Erythroblast (primary cell): Measurements from ENCODE around the gene ACSL1.
"Not testable (repeated sequence)": the region's sequence is repeated elsewhere in the genome, so short reads cannot be mapped to it uniquely, and the experiment has no call there.

Experiments used
- DNase-seq, 2 experiments: peaks; one replicate each; lab custom pipeline; 2025; lab: John Stamatoyannopoulos, UW
- GATA1 ChIP-seq: IDR thresholded peaks from 2 replicates; pipeline ENCODE4 v1.6.1; 2011; ENCODE audit warnings: low read depth, mild to moderate bottlenecking, control low read depth, low read length, moderate library complexity
- POLR2A ChIP-seq: IDR thresholded peaks from 2 replicates; pipeline ENCODE4 v1.6.1; 2011; ENCODE audit warnings: mild to moderate bottlenecking, low read length

The ACSL1 gene

DNA sequence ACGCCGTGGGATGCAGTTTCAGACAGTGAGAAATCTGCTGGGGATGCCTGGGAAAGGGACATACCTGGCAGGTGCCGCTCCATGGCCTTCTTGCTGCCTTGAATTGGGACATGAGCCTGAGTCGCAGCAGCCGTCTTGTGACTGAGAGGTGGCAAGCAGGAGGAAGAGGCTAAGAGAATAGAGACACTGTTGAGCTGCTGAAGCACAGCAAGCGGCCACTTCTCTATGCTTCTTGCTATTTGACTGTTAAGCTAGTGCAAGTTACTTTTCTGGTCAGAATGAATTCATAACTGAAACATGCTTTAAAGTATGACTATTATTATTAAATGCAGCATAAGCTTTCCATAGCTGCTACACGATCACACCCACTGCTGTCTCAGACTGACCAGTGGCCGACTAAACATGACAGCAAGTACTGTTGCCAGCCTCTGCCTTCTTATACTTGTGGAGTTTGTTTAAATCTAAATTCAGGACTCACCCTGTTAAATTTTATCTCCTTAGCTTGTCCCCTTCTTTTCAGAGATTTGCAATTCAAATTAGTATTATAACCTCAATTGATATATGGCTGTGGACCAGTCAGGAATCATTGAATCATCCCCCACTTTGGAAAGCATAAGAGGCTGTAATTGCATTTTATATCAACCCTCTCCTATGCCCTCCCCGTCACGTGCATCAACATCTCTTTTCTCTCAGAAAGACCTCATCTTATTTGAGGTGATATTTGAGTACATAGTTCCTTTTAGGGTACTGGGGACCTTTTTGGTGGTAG, 24.8 kb upstream of the ACSL1 start:
- TF ChIP-seq GATA1 (no peak), POLR2A (no peak)
- DNase-seq, result no peak

DNA sequence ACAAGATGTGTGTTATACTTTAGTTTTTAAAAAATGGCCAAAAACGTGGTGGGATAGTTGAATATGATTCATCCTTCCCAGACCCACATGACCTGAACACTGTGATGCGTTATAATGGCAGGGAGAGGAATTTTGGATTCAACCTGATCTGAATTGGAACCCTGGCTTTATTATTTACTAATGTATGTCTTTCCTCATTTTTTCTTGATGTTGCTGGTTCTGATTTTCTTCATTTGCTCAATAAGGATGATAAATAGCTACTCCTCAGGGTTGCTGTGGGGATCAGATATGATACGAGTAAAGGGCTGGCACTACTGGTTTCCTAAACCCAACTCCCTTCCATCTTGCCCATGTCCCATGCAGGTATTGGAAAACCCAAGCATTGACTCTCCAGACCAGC, 24.2 kb upstream of the ACSL1 start:
- no peak for DNase-seq
- TF ChIP-seq GATA1 (no peak), POLR2A (no peak)

DNA sequence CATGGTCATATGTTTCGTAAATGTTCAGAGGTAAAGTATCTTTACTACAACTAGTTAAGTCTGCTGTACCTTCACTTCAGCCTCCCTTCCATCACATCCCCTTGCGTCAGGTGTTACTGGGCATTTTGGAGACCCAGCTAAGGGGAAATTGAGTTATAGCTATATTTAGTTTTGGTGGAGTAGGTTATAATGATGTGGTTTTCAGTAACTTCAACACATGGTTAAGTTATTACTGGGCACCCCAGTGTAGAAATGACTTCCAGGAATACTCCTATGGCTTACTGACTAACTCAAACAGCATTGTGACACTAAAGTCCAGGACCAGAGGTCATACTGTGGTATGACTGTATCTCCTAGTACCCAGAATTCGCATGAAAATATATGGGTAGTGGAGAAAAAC, 23.4 kb upstream of the ACSL1 start:
- DNase-seq, result no peak
- no peak for TF ChIP-seq GATA1
- TF ChIP-seq POLR2A, result no peak

DNA sequence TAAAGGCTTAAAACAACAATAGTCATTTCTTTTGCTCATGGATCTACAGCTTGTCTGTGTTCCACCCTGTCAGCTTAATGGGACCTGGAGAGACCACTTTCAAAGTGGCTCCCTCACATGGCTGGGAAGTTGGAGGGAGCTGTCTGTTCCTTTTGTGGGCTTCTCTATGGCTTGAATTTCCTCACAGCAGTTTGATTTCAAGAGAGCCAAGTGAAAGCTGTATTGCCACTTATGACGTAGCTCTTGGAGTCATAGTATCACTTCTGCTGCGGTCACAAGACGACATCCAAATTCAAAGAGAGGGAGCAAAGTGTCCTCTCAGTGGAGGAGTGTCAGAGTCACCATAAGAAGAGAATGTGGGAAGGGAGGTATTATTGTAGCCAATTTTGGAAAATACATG, 22.7 kb upstream of the ACSL1 start:
- TF ChIP-seq GATA1 (no peak), POLR2A (no peak)
- DNase-seq, result no peak

DNA sequence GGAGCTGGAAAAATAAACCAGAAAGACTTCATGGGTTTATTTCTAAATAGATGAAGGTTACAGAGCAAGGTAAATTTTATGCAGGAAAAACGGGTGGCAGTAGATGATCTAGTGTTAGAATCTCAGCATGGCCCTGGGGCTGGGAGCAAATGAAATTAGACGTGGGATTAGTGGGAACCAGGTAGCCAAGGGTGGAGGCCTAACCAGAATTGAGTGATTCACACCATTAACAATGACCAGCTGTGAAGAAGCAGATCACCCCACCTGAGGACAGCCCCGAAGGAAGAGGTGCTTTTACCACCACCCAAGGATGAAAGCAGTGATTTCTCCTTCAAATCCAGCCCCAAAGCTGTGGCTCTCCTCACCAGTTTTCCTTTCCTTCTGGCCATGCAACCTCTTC, 20.8 kb upstream of the ACSL1 start:
- no peak for TF ChIP-seq POLR2A
- TF ChIP-seq GATA1, result no peak
- DNase-seq, result no peak

DNA sequence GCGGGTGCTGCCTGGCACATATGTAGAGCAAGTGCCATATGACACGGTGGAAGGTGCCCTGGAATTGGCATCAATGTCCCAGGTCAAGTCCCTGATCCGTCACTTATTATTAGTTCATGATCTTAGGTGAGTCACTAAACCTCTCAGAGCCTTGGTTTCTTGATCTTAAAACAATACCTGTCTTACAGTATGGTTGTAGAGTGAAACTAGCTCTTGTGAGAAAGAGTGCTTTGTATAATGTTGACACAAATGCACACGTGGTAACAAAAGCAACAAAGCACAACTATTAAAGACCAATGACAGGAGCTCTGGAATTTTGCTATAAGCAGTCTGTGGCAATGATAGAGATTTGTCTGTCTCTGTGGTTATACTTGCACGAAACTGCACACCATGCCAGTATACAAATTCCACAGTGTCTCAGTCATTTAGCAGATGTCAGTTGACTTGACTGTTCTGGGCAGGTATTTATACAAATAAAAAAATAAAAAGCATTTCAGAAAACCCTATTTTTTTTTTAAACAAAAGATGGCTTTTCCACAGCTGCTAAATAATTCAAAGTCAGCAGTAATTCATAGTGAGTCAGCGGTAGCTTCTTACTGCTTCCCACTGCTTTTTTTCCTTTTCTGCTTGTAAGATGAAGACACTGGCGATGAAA, 19.7 kb upstream of the ACSL1 start:
- no peak for DNase-seq

DNA sequence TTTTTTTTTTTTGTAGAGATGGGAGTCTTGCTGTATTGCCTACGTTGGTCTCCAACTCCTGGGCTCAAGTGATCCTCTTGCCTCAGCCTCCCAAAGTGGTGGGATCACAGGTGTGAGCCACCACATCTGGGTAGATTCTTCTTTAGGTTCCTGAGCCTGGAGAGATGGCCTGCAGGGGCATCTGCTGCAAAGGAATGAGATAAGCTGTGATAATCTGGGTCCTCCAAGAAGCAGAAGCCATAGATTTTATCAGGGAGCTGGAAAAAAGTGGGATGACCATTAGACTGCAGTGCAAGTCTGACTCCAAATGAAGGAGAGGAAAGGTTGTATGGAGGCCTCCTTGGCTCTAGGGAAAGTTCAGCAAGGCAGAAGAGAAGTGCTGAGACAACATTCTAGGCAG, 19.0 kb upstream of the ACSL1 start:
- DNase-seq, result no peak
- TF ChIP-seq GATA1, result no peak
- TF ChIP-seq POLR2A, result no peak

More for the DNA sequence above, 19.7 kb upstream of the ACSL1 start:
- TF ChIP-seq POLR2A, result no peak

DNA sequence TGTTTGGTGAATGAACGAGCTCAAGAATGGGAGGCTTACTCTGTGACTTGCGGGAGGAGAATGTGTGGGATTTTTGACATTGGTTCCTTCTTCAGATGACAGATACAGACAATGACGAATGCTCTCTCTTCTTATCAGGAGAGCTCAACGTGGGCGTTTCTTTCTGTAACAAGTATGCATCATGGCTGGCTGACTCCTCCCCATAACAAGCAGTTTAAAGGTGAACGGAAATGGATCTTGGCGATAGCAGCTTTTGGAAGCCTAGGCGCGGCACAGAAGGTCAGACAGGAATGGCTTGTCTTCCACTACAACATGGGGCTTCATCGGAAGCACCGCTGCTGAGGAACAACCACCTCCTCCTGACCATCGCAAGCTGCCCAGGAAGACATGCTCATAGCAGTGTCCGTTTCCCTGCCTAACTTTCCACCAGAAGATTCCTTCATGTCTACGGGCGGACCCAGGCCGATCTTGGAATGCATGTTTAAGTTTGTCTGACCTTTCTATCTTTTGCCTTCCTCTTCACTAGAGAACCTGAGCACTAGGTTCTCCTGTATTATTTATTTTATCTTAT, 18.3 kb upstream of the ACSL1 start:
- DNase-seq, result peak; percentile 70 to 72
- TF ChIP-seq GATA1 (no peak), POLR2A (peak; percentile 40)

DNA sequence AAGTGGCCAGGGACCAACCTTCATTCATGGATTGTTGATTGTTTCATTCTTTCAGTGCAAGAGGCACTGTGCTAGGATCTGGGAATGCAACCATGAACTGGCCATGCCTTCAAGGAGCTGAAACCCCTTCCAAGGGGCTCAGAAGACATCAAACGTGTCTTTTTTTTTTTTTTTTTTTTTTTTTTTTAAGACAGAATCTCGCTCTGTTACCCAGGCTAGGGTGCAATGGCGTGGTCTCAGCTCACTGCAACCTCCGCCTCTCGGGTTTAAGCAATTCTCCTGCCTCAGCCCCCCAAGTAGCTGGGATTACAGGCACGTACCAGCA, 13.3 kb upstream of the ACSL1 start:
- DNase-seq, result not testable (repeated sequence)

DNA sequence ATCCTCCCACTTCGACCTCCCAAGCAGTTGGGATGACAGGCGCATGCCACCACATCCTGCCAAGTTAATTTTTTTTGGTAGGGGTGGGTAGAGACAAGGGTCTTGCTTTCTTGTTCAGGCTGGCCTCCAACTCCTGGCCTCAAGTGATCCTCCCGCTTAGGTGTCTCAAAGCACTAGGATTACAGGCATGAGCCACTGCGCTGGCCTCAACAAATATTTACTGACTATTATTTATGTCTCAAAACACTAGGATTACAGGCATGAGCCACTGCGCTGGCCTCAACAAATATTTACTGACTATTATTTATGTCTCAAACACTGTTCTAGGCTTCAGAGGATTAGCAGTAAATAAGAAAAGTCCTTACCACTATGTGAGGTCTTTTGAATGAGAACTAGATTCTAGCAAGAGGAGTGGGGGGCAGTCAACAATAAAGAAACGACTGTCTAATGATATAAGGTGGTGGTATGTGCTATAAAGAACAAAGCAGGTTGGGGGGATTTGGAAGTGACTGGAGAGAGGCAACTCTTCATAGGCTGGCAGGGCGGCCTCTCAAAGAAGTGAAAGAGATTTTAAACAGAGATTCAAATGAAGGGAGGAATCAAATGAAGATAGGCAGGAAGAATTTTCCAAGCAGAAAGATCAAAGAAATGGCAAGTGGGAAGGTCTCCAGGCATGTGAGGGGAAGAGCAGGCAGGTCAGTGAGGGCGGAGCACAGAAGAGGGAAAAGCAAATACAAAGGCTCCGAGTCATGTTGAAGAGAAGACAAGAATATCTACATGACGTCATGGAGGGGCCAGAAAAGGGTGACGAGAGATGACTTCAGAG, 12.7 kb upstream of the ACSL1 start:
- DNase-seq, result peak in 1 of 2 experiments; percentile 47

DNA sequence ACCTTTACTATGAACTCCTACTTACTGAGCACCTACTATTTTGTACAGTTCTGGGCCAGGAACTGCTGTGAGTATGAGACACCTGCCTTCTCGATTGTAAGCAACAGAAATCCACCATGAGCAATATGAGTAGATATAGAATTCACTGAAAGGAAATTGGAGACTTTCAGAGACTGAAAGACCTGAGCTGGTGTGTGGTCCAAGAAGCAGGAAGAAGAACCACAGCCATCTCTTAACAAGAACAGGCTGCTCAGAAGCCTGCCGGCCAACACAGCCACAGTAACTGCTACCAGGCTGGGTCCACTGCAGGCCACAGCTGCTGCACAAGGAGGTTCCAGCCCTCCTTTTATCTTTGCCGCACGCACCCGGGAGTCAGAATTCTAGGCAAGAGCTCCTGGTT, 10.8 kb upstream of the ACSL1 start:
- DNase-seq, result no peak
- TF ChIP-seq POLR2A (no peak), GATA1 (no peak)

More for the DNA sequence above, 12.7 kb upstream of the ACSL1 start:
- TF ChIP-seq POLR2A, result no peak
- TF ChIP-seq GATA1, result no peak

DNA sequence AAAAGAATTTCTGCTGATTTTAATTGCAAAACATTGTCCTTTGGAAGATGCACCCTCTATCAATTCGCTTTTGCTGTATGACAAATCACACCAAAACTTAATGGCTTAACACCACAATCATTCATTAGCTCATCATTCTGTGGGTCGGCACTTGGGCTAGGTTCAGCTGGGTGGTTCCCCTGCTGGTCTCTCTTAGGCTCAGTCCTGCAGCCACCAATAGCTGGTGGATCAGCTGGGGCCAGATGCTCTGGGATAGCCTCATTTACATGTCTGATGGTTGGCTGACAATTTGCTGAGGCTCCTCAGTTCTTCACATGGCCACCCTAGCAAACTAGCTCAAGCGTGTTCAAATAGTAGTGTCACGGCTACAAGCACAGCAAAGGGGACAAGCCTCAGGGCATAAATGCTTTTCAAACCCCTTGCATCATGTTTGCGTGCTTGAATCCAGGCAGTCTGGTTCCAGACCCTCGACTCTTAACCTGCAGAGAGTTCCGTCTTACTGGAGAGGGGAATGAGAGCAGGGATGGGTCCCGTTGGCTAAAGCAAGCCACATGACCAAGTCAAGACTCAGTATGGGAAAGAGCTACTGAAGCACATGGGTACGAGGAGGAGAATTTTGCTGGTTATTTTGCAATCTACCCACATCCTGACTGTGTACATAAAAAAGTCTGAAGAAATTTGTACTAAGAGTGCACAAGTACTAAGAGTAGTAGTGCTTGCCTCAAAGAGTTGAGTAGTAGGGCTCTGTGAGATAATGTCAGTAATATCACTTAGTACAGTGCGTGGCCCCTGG, 7.5 kb upstream of the ACSL1 start:
- no peak for DNase-seq
- TF ChIP-seq POLR2A (no peak), GATA1 (no peak)

DNA sequence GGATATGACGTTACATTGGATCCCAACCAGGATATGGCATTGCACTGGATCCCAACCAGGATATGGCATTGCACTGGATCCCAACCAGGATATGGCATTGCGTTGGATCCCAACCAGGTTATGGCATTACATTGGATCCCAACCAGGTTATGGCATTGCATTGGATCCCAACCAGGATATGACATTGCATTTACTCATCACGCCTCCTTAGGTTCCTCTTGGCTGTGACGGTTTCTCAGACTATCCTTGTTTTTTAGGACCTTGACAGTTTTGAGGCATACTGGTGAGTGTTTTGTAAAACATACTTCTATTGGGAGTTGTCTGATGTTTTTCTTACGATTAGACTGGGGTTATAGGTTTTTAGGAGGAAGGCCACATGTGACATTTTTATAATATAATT, 5.4 kb upstream of the ACSL1 start:
- TF ChIP-seq GATA1 (no peak), POLR2A (no peak)
- DNase-seq, result no peak

DNA sequence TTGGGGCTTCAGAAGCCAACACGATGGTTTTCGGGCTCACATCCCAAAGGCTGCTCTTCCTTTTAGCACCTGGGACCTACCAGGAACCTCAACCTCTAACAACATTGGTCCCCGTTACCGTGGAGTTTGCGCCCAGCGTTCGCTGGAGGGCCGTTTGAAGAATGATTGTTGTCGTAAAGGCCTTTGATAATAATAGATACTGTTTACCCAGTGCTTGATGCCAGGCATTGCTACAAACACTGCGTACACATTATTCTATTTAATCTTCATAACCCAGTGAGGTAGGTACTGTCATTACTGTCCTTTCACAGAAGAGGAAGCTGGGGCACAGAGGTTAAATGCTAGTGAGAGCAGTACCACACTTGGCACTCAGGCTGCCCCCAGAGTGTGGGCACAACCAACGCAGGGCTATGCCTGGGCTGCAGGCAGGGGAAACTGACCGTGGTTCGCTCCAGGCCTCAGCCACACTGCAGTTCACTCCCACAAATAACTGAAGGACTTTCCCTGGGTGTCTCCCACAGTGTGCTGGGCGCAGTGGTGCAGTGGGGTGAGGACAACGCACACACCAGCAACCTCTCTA, 1.0 kb upstream of the ACSL1 start:
- TF ChIP-seq POLR2A, result no peak
- no peak for TF ChIP-seq GATA1
- no peak for DNase-seq
